ENCODE results near the gene GRHL3.

The GRHL3 gene

DNA sequence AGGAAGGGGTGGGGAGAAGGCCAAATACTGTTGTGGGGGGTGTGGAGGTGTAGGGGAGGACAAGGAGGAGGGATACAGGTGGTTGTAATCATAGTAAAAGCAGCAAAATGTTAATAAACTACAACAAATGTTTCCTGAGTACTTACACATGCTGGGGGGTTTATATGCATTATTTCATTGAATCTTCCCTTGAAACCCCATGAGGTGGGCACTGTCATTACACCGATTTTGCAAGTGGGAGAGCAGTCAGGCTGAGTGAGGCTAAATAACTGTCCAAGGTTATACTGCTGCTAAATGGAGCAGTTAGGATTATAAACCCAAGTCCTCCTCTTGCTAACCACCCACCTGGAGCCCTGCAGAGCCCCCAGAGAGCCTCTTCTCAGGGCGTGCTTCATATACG, 14.4 kb upstream of the GRHL3 start:
- H3K18ac ChIP-seq (ENCODE audit: low read length), result no peak overlapping the region
- H2AFZ ChIP-seq (ENCODE audit: insufficient read depth, low read length, poor library complexity), result no peak overlapping the region
- peaks cover 0 to 2% of the 10 kb centered on the region in 2 experiments for H3K4me1 ChIP-seq (ENCODE audit: control insufficient read depth in 1 of 2, insufficient read depth in 2 of 2, low read length in 2 of 2)
- no peak overlapping the region for H2BK5ac ChIP-seq (ENCODE audit: low read depth, low read length, poor library complexity)
- no peak overlapping the region for H3K14ac ChIP-seq (ENCODE audit: low read length)
- no CpG with 5 or more reads among the region's 3 CpGs for WGBS (ENCODE audit: extremely low coverage, insufficient coverage, insufficient read length)
- H3K9me3 ChIP-seq (ENCODE audit: insufficient read depth, low read depth, low read length), result no peaks in the 10 kb centered on the region
- no peaks in the 10 kb centered on the region for H3K79me1 ChIP-seq (ENCODE audit: low read length)
- no peak overlapping the region for H4K91ac ChIP-seq (ENCODE audit: low read depth, low read length)
- H4K8ac ChIP-seq (ENCODE audit: low read depth, low read length), result no peak overlapping the region
- no peak overlapping the region for H3K27ac ChIP-seq (ENCODE audit: low read depth, low read length)
- no peak for DNase-seq
- H2BK12ac ChIP-seq (ENCODE audit: low read length), result no peak overlapping the region
- no peak overlapping the region for H3K4me3 ChIP-seq (ENCODE audit: low read depth, low read length)
- no peaks in the 10 kb centered on the region for H3K79me2 ChIP-seq (ENCODE audit: control insufficient read depth, insufficient read depth, low read length, poor library complexity)
- no peak overlapping the region for H3K4me2 ChIP-seq (ENCODE audit: low read length)
- no peaks in the 10 kb centered on the region for H3K27me3 ChIP-seq (ENCODE audit: insufficient read depth, low read length)
- no peak overlapping the region for H3K9ac ChIP-seq (ENCODE audit: low read length)
- no peak overlapping the region for H4K12ac ChIP-seq (ENCODE audit: low read depth, low read length)
- H2AK5ac ChIP-seq (ENCODE audit: low read length), result no peak overlapping the region
- H3K4ac ChIP-seq (ENCODE audit: low read depth, low read length), result no peak overlapping the region
- H3K23ac ChIP-seq (ENCODE audit: low read length), result no peak overlapping the region
- no peaks in the 10 kb centered on the region for H3K36me3 ChIP-seq (ENCODE audit: control insufficient read depth in 1 of 2, insufficient read depth in 2 of 2, low read length in 2 of 2)
- no peak overlapping the region for H2BK120ac ChIP-seq (ENCODE audit: insufficient read depth, low read length, poor library complexity)

DNA sequence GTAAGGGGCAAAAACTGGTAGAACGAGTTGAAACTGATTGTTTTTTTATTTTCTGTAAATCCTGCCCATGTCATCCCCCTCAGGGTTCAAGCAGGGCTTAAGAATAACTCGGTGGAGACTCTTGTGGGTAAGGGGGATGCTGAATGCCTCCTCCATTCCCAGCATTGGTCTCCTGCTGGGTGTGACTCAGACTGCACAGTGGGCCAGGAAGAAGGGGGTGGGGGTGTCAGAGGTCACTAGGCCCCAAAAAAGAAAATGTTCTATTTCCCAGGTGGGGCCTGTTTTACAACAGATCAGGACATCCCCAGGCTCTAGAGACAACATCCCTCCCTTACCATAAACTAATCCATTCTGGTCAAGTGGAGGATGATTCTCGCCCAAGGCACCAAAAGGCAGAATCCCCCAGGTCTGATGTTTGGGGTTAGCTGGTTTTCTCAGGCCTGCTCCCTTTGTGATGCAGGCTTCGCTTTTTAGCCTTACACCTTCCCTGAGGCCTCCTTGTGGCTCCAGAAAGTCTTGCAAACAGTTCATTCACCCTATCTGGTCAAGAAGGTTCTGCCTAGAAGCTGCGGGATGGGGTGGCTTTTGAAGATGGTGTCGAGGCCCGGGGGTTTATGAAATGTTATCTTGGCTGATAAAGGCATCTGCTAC, 10.7 kb upstream of the GRHL3 start:
- no peak overlapping the region for H3K4me3 ChIP-seq (ENCODE audit: low read depth, low read length)
- no peak overlapping the region for H2AFZ ChIP-seq (ENCODE audit: insufficient read depth, low read length, poor library complexity)
- H2BK12ac ChIP-seq (ENCODE audit: low read length), result no peak overlapping the region
- H3K14ac ChIP-seq (ENCODE audit: low read length), result no peak overlapping the region
- H3K4me1 ChIP-seq (ENCODE audit: control insufficient read depth in 1 of 2, insufficient read depth in 2 of 2, low read length in 2 of 2), result peaks cover 0 to 11% of the 10 kb centered on the region in 2 experiments
- no peak overlapping the region for H4K91ac ChIP-seq (ENCODE audit: low read depth, low read length)
- no peaks in the 10 kb centered on the region for H3K36me3 ChIP-seq (ENCODE audit: control insufficient read depth in 1 of 2, insufficient read depth in 2 of 2, low read length in 2 of 2)
- no peak overlapping the region for H2BK120ac ChIP-seq (ENCODE audit: insufficient read depth, low read length, poor library complexity)
- DNase-seq, result peak in 1 of 2 donors; percentile 23
- H3K9ac ChIP-seq (ENCODE audit: low read length), result no peak overlapping the region
- H3K18ac ChIP-seq (ENCODE audit: low read length), result no peak overlapping the region
- H2AK5ac ChIP-seq (ENCODE audit: low read length), result no peak overlapping the region
- no peak overlapping the region for H3K4me2 ChIP-seq (ENCODE audit: low read length)
- H4K8ac ChIP-seq (ENCODE audit: low read depth, low read length), result no peak overlapping the region
- H3K9me3 ChIP-seq (ENCODE audit: insufficient read depth, low read depth, low read length), result no peaks in the 10 kb centered on the region
- H3K4ac ChIP-seq (ENCODE audit: low read depth, low read length), result no peak overlapping the region
- H4K12ac ChIP-seq (ENCODE audit: low read depth, low read length), result no peak overlapping the region
- no peaks in the 10 kb centered on the region for H3K79me1 ChIP-seq (ENCODE audit: low read length)
- H3K23ac ChIP-seq (ENCODE audit: low read length), result no peak overlapping the region
- no peaks in the 10 kb centered on the region for H3K79me2 ChIP-seq (ENCODE audit: control insufficient read depth, insufficient read depth, low read length, poor library complexity)
- WGBS (ENCODE audit: extremely low coverage, insufficient coverage, insufficient read length), result no CpG with 5 or more reads among the region's 7 CpGs
- no peaks in the 10 kb centered on the region for H3K27me3 ChIP-seq (ENCODE audit: insufficient read depth, low read length)
- H2BK5ac ChIP-seq (ENCODE audit: low read depth, low read length, poor library complexity), result no peak overlapping the region
- no peak overlapping the region for H3K27ac ChIP-seq (ENCODE audit: low read depth, low read length)

GRCh38 chr1:24309762-24310485, 9.2 kb upstream of the GRHL3 start:
- Histone ChIP-seq H2BK5ac (ENCODE audit: low read depth, low read length, poor library complexity) (no peak overlapping the region), H4K8ac (ENCODE audit: low read depth, low read length) (no peak overlapping the region), H3K18ac (ENCODE audit: low read length) (no peak overlapping the region), H3K4me2 (ENCODE audit: low read length) (no peak overlapping the region), H3K27ac (ENCODE audit: low read depth, low read length) (no peak overlapping the region), H3K9me3 (ENCODE audit: insufficient read depth, low read depth, low read length) (no peaks in the 10 kb centered on the region), H2AFZ (ENCODE audit: insufficient read depth, low read length, poor library complexity) (no peak overlapping the region), H3K4ac (ENCODE audit: low read depth, low read length) (no peak overlapping the region), H3K23ac (ENCODE audit: low read length) (no peak overlapping the region), H3K9ac (ENCODE audit: low read length) (no peak overlapping the region), H3K4me1 (ENCODE audit: control insufficient read depth in 1 of 2, insufficient read depth in 2 of 2, low read length in 2 of 2) (peaks cover 0 to 11% of the 10 kb centered on the region in 2 experiments), H2BK12ac (ENCODE audit: low read length) (no peak overlapping the region), H2BK120ac (ENCODE audit: insufficient read depth, low read length, poor library complexity) (no peak overlapping the region), H3K36me3 (ENCODE audit: control insufficient read depth in 1 of 2, insufficient read depth in 2 of 2, low read length in 2 of 2) (no peaks in the 10 kb centered on the region), H4K12ac (ENCODE audit: low read depth, low read length) (no peak overlapping the region), H3K4me3 (ENCODE audit: low read depth, low read length) (no peak overlapping the region), H3K79me1 (ENCODE audit: low read length) (no peaks in the 10 kb centered on the region), H3K79me2 (ENCODE audit: control insufficient read depth, insufficient read depth, low read length, poor library complexity) (no peaks in the 10 kb centered on the region), H2AK5ac (ENCODE audit: low read length) (no peak overlapping the region), H3K14ac (ENCODE audit: low read length) (no peak overlapping the region), H3K27me3 (ENCODE audit: insufficient read depth, low read length) (no peaks in the 10 kb centered on the region), H4K91ac (ENCODE audit: low read depth, low read length) (no peak overlapping the region)
- WGBS (ENCODE audit: extremely low coverage, insufficient coverage, insufficient read length), result no CpG with 5 or more reads among the region's 4 CpGs
- DNase-seq, result no peak

GRCh38 chr1:24311234-24311633, 7.9 kb upstream of the GRHL3 start:
- no peaks in the 10 kb centered on the region for H3K79me1 ChIP-seq (ENCODE audit: low read length)
- no peak overlapping the region for H3K4me3 ChIP-seq (ENCODE audit: low read depth, low read length)
- H2AK5ac ChIP-seq (ENCODE audit: low read length), result no peak overlapping the region
- no peak for DNase-seq
- H3K9me3 ChIP-seq (ENCODE audit: insufficient read depth, low read depth, low read length), result no peaks in the 10 kb centered on the region
- no peak overlapping the region for H2AFZ ChIP-seq (ENCODE audit: insufficient read depth, low read length, poor library complexity)
- no peaks in the 10 kb centered on the region for H3K36me3 ChIP-seq (ENCODE audit: control insufficient read depth in 1 of 2, insufficient read depth in 2 of 2, low read length in 2 of 2)
- no peak overlapping the region for H2BK12ac ChIP-seq (ENCODE audit: low read length)
- no peak overlapping the region for H4K8ac ChIP-seq (ENCODE audit: low read depth, low read length)
- no CpG with 5 or more reads among the region's 3 CpGs for WGBS (ENCODE audit: extremely low coverage, insufficient coverage, insufficient read length)
- H3K9ac ChIP-seq (ENCODE audit: low read length), result no peak overlapping the region
- no peak overlapping the region for H3K14ac ChIP-seq (ENCODE audit: low read length)
- H2BK5ac ChIP-seq (ENCODE audit: low read depth, low read length, poor library complexity), result no peak overlapping the region
- H3K27ac ChIP-seq (ENCODE audit: low read depth, low read length), result no peak overlapping the region
- no peak overlapping the region for H3K23ac ChIP-seq (ENCODE audit: low read length)
- no peaks in the 10 kb centered on the region for H3K79me2 ChIP-seq (ENCODE audit: control insufficient read depth, insufficient read depth, low read length, poor library complexity)
- H3K4ac ChIP-seq (ENCODE audit: low read depth, low read length), result no peak overlapping the region
- H3K27me3 ChIP-seq (ENCODE audit: insufficient read depth, low read length), result no peaks in the 10 kb centered on the region
- no peak overlapping the region for H2BK120ac ChIP-seq (ENCODE audit: insufficient read depth, low read length, poor library complexity)
- no peak overlapping the region for H3K18ac ChIP-seq (ENCODE audit: low read length)
- H3K4me2 ChIP-seq (ENCODE audit: low read length), result no peak overlapping the region
- H4K12ac ChIP-seq (ENCODE audit: low read depth, low read length), result no peak overlapping the region
- H3K4me1 ChIP-seq (ENCODE audit: control insufficient read depth in 1 of 2, insufficient read depth in 2 of 2, low read length in 2 of 2), result peaks cover 0 to 13% of the 10 kb centered on the region in 2 experiments
- no peak overlapping the region for H4K91ac ChIP-seq (ENCODE audit: low read depth, low read length)
